RWPE2 (cell line): ENCODE results near the gene CHST13.

Experiments used
- ATAC-seq: fragments of 200-7000 bp; cut with Tn5 transposase; 3 replicates; pipeline ENCODE4 v1.9.1; 2021; ENCODE audit warnings: low read depth
- DNase-seq: peaks from one replicate; pipeline ENCODE4 v3.0.0-alpha.2; 2020; ENCODE audit warnings: low spot score
- H3K27ac ChIP-seq: fragments of 450-650 bp; 2 replicates; pipeline ENCODE4 v1.5.1; 2017; ENCODE audit warnings: mild to moderate bottlenecking; ENCODE audit not compliant: poor library complexity, severe bottlenecking
- H3K27me3 ChIP-seq: fragments of 250-450 bp; sonication (Bioruptor Pico); 2 replicates; pipeline ENCODE4 v1.5.1; 2021; ENCODE audit warnings: mild to moderate bottlenecking, moderate library complexity; ENCODE audit not compliant: insufficient read depth, poor library complexity, severe bottlenecking
- H3K36me3 ChIP-seq: fragments of 250-450 bp; sonication (Bioruptor Pico); 2 replicates; pipeline ENCODE4 v1.5.1; 2020; ENCODE audit warnings: low read depth, mild to moderate bottlenecking, moderate library complexity
- H3K4me1 ChIP-seq: fragments of 250-450 bp; sonication (Bioruptor Pico); 2 replicates; pipeline ENCODE4 v1.5.1; 2021; ENCODE audit warnings: mild to moderate bottlenecking, moderate library complexity; ENCODE audit not compliant: insufficient read depth, poor library complexity, severe bottlenecking
- H3K4me3 ChIP-seq: fragments of 250-450 bp; sonication (Bioruptor Pico); 2 replicates; pipeline ENCODE4 v1.5.1; 2021; ENCODE audit warnings: mild to moderate bottlenecking, moderate library complexity; ENCODE audit not compliant: severe bottlenecking
- H3K9me3 ChIP-seq: fragments of 250-450 bp; sonication (Bioruptor Pico); 2 replicates; pipeline ENCODE4 v1.5.1; 2021; ENCODE audit warnings: mild to moderate bottlenecking, moderate library complexity; ENCODE audit not compliant: severe bottlenecking
- TF ChIP-seq, protein P1 (sequence below): fragments of 450-650 bp; IDR thresholded peaks from one replicate; pipeline ENCODE4 v1.5.1; 2017; ENCODE audit warnings: mild to moderate bottlenecking, moderate library complexity; ENCODE audit not compliant: poor library complexity, severe bottlenecking

The CHST13 gene

DNA sequence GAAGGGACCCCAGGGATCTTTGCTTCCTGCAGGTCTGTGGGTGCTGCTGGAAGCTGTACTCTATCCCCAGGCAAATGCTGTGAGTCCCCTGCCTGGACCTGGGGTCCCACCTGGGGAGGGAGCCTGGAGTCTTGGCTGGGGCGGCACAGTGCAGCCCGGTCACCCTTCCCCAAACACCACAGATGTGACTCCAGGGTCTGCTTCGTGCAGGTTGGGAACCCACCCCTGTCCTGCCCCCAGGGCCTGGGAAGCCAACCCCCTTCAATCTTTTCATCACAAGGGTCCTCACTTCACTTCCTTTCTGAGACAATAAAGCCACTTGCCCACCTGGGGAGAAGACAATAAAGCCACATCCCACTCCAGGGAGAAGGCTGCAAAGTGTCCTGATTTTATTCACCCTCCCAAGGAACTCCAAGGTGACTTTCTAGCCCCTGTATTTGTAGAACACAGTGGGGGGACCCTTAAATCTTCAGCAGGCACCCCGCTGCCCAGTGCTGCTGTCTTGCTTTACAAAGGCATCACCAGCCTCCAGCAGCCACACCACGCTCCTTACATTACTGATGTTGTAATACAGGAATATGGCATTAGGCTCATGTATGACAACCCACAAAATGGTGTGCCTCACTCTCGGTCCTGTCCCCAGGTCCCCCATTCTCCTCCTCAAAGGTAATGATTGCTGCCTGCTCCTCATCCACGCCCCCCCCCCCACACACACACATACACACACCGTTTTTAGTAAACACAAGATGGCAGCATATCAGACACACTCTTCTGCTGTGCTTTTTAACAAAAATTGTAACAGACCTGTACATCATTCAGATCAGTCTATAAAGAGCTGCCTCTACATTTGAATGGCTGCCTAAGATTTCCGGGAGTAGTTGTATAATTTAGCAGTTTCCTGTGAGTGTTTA lies 24.9 kb downstream of the CHST13 start:
- ATAC-seq, result no peak
- TF ChIP-seq, protein P1, sequence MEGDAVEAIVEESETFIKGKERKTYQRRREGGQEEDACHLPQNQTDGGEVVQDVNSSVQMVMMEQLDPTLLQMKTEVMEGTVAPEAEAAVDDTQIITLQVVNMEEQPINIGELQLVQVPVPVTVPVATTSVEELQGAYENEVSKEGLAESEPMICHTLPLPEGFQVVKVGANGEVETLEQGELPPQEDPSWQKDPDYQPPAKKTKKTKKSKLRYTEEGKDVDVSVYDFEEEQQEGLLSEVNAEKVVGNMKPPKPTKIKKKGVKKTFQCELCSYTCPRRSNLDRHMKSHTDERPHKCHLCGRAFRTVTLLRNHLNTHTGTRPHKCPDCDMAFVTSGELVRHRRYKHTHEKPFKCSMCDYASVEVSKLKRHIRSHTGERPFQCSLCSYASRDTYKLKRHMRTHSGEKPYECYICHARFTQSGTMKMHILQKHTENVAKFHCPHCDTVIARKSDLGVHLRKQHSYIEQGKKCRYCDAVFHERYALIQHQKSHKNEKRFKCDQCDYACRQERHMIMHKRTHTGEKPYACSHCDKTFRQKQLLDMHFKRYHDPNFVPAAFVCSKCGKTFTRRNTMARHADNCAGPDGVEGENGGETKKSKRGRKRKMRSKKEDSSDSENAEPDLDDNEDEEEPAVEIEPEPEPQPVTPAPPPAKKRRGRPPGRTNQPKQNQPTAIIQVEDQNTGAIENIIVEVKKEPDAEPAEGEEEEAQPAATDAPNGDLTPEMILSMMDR, result no peak
- Histone ChIP-seq H3K27me3 (no peaks in the 10 kb centered on the region), H3K4me3 (no peak overlapping the region), H3K4me1 (no peaks in the 10 kb centered on the region), H3K36me3 (no peaks in the 10 kb centered on the region), H3K9me3 (no peaks in the 10 kb centered on the region), H3K27ac (no peak overlapping the region)
- peak; percentile 25 for DNase-seq

DNA sequence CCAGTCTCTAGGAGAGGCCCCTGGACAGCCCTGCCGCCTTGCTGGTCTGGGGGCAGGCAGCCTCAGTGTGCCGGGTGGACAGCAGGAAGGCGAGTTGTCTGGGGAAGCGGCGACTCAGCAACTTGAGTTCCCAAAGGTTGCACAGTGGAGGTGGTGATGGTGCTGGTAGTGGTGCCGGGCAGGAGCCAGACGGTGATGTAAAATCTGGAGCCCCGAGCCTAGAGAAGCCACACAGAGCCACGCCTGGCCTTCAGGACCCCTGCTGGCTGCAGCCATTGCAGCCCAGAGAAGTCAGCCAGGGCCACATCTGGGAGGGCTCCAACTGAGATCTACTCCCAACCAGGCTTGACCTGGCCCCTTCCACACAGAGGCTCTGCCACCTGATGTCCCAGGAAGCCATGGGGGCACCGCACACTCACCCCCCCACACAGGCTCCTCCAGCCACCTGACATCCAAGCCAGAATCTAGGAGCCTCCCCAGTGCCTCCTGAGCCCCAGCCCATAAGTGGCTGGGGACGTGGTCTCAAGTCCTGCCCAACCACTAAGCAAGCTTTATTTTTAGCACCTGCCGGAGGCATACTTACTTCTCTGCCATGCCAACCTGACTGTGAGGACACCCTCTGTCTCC lies 26.0 kb downstream of the CHST13 start:
- ATAC-seq, result no peak
- TF ChIP-seq, protein P1, result no peak
- H3K27me3 ChIP-seq, result no peaks in the 10 kb centered on the region
- no peaks in the 10 kb centered on the region for H3K4me1 ChIP-seq
- no peaks in the 10 kb centered on the region for H3K36me3 ChIP-seq
- peak; percentile 34 for DNase-seq
- H3K27ac ChIP-seq, result no peak overlapping the region
- H3K4me3 ChIP-seq, result no peak overlapping the region
- H3K9me3 ChIP-seq, result no peaks in the 10 kb centered on the region

DNA sequence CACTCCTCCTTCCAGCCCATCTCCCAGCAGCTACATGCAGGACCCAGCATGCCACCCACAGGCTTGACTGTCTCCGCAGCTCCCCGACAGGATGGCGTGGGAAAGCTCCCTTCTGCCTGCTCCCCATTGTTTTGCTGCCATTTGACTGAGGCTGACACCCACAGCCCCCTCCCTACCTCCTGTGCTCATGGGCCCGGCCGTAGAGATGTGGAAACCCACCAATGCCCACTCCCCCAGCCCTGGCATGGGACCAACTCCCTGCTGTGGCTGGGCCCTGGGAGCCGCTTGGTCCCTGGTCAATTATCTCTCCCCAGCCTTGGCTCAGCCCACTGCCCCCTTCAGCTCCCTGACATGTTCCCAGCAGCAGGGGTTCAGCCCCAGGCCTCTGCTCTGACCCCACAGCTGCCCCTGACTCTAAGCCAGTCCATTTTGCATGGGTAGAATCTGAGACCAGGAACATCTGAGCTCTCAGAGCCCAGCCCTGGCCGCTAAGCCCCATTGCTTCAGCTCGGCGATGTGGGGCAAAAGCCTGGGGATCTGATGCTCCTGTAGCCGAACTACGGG lies 26.6 kb downstream of the CHST13 start:
- Histone ChIP-seq H3K4me3 (no peak overlapping the region), H3K4me1 (no peaks in the 10 kb centered on the region), H3K36me3 (no peaks in the 10 kb centered on the region), H3K27ac (no peak overlapping the region), H3K27me3 (no peaks in the 10 kb centered on the region), H3K9me3 (no peaks in the 10 kb centered on the region)
- ATAC-seq (no peak), DNase-seq (peak; percentile 44)
- TF ChIP-seq, protein P1, result no peak

DNA sequence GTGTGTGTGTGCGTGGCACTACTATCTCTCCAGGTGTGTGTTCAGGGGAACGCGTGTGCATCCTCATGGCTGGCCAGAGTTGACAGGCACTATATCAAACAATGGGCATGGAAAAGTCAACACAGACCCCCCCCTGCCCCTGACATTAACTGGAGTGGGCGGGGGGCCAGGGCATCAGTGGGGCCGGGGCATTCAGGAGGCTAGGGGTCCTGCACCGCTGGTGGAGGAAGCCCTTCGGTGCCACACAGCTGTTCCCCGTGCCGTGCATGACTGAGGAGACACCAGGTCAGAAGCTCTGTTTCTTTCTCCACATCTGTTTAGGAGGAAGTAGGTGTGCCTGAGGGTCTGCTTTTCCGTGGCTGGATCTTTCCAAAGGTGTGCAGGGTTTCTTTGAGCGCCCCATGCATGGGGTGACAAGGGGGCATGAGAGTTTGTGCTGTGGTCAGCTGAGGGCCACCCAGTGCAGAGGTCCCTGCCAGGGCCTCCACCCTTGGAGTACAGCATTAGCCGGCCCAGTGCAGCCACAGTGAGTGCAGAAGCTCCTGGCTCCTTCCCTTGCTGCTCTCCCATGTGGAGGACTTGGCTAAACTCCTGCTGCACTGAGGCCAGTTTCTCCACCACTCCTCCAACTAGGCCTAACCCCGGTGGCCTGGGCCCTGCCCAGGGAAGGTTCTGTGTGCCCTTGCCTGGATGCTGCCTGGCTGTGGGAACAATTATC lies 27.3 kb downstream of the CHST13 start:
- Histone ChIP-seq H3K4me3 (no peak overlapping the region), H3K9me3 (no peaks in the 10 kb centered on the region), H3K27ac (no peak overlapping the region), H3K36me3 (no peaks in the 10 kb centered on the region), H3K4me1 (no peaks in the 10 kb centered on the region), H3K27me3 (no peaks in the 10 kb centered on the region)
- TF ChIP-seq, protein P1, result no peak
- DNase-seq (no peak), ATAC-seq (no peak)
